ENCODE data around the gene FBXO30.

The FBXO30 gene

DNA sequence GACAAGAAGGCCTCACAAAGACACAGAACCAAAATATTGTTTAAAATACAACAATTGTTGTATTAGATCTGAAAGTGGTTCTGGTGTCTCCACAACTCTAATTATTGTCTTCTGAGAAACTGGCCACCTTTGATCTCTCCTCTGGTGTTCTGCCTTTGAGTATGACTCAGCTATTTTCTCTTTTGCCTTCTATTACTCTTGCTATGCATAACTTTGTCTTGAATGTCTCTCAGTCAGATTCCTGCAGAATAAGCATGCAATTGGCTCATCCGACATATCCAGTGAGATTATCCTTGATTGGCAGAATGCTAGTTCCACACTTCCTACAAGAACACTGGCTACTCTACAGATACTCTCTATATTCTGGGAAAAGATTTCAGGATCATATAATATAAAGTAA lies 65.0 kb downstream of the FBXO30 start:
- no peak for DNase-seq (ENCODE audit: low read depth)

DNA sequence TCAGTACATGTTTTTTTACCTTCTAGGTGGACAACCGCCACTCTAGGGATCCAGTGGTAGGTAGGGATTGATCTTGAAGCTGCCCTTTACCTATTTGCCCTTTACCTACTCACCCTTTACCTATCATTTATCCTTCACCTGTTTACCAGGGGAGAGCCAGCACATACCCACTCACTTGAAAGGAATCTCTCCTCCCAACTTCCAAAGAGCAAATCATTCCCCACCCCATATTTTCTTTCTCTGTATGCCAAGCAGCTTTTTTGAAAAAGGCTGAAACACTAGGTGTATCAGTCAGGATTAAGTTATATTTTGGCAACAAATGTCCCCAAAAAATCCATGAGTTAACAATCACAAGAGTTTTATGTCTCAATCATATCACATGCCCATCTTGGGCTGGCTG lies 68.7 kb downstream of the FBXO30 start:
- no peak for DNase-seq (ENCODE audit: low read depth)

DNA sequence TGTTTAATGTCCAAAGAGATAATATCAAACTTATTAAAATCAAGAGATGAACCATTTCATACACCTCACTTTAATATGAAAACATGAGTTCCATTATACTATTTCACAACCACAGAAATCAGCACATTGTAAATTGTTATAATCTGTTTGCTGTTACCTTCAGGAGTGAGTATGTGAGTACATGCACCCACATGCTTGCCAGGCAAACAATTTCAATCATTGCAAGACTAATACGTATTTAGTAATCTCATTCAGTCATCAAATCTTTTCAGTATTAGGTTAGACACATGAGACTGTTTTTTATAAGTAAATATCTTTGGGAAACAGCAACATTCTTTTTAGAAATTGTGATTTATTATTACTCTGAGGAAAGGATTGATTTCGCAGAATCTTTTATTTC lies 70.0 kb downstream of the FBXO30 start:
- no peak for DNase-seq (ENCODE audit: low read depth)

Data from activated T-helper 9 cell treated with anti-CD3 and anti-CD28 coated beads, Interleukin-2, amount 50 U/mL, for 16 hours (primary cell).